ENCODE results near the gene GLP1R.

GLP1R gene

GRCh38 chr6:39047434-39048327 lies 900 bp upstream of the GLP1R start:
- no peak for FAIRE-seq

GRCh38 chr6:39049575-39050283 lies 1.1 kb downstream of the GLP1R start:
- FAIRE-seq: no peak

GRCh38 chr6:39050453-39051112 lies 2.0 kb downstream of the GLP1R start:
- no peak for FAIRE-seq

GRCh38 chr6:39051399-39052122 lies 3.0 kb downstream of the GLP1R start:
- no peak for FAIRE-seq

GRCh38 chr6:39053016-39053624 lies 4.5 kb downstream of the GLP1R start:
- FAIRE-seq: no peak

GRCh38 chr6:39053854-39054576 lies 5.4 kb downstream of the GLP1R start:
- FAIRE-seq: no peak

GRCh38 chr6:39054577-39055142 lies 6.1 kb downstream of the GLP1R start:
- FAIRE-seq: no peak

GRCh38 chr6:39055661-39056060 lies 7.1 kb downstream of the GLP1R start:
- no peak for FAIRE-seq

- no peak for FAIRE-seq
Observed at GRCh38 chr6:39056191-39056590, 7.6 kb downstream of the GLP1R start.

- no peak for FAIRE-seq
Observed at GRCh38 chr6:39056681-39057080, 8.1 kb downstream of the GLP1R start.

- no peak for FAIRE-seq
Observed at GRCh38 chr6:39057251-39058155, 8.9 kb downstream of the GLP1R start.

- no peak for FAIRE-seq
Observed at GRCh38 chr6:39058471-39059147, 10.0 kb downstream of the GLP1R start.

- FAIRE-seq: no peak
Observed at GRCh38 chr6:39059496-39060310, 11.1 kb downstream of the GLP1R start.

- FAIRE-seq: no peak
Observed at GRCh38 chr6:39060467-39061160, 12.0 kb downstream of the GLP1R start.

GRCh38 chr6:39061182-39061581 lies 12.6 kb downstream of the GLP1R start:
- FAIRE-seq: no peak

- no peak for FAIRE-seq
Observed at GRCh38 chr6:39061588-39061987, 13.0 kb downstream of the GLP1R start.

- FAIRE-seq: no peak
Observed at GRCh38 chr6:39062014-39062740, 13.6 kb downstream of the GLP1R start.
